HUES6 (cell line): ENCODE measurements around the gene KCTD21.

Experiments
- H3K27ac ChIP-seq: 2 replicates; pipeline ENCODE4 v1.7.0; 2013; ENCODE audit warnings: low read depth, mild to moderate bottlenecking, low read length, inconsistent platforms
- H3K27me3 ChIP-seq: 2 replicates; pipeline ENCODE4 v1.6.1; 2013; ENCODE audit warnings: low read length; ENCODE audit not compliant: control insufficient read depth, insufficient read depth
- H3K36me3 ChIP-seq: 2 replicates; pipeline ENCODE4 v1.6.1; 2013; ENCODE audit warnings: low read length; ENCODE audit not compliant: control insufficient read depth, insufficient read depth
- H3K4me1 ChIP-seq: 2 replicates; pipeline ENCODE4 v1.6.1; 2013; ENCODE audit warnings: low read length; ENCODE audit not compliant: control insufficient read depth, insufficient read depth
- H3K4me3 ChIP-seq: 2 replicates; pipeline ENCODE4 v1.5.1; 2013; ENCODE audit warnings: low read depth, low read length
- H3K9ac ChIP-seq: one replicate; pipeline ENCODE4 v1.6.1; 2013; ENCODE audit warnings: mild to moderate bottlenecking, low read length
- H3K9me3 ChIP-seq: 2 replicates; pipeline ENCODE4 v1.6.1; 2013; ENCODE audit warnings: low read depth, low read length; ENCODE audit not compliant: control insufficient read depth, insufficient read depth

KCTD21 gene

DNA sequence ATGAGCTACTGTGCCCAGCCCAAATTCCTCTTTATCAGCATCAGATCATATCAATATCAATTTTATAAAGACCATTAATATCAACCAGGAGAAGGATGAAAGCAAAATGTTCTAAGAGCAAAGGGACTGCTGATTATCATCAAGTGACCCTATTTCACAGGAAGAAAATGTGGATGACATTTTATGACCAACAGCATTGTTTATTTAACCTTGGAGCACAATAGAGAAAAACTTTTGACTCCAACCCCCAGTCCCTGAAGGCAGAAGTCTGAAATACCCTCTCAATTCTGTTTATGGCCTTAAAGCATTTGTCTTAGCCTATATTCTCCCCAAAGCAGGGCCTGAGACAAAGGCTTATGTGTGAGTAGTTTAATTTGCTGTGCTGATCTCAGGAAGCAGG, 37.7 kb downstream of the KCTD21 start:
- no peak overlapping the region for H3K9ac ChIP-seq
- no peaks in the 10 kb centered on the region for H3K36me3 ChIP-seq
- H3K4me3 ChIP-seq: no peak overlapping the region
- H3K27me3 ChIP-seq: no peaks in the 10 kb centered on the region
- H3K4me1 ChIP-seq: no peaks in the 10 kb centered on the region
- no peak overlapping the region for H3K27ac ChIP-seq
- H3K9me3 ChIP-seq: no peaks in the 10 kb centered on the region

DNA sequence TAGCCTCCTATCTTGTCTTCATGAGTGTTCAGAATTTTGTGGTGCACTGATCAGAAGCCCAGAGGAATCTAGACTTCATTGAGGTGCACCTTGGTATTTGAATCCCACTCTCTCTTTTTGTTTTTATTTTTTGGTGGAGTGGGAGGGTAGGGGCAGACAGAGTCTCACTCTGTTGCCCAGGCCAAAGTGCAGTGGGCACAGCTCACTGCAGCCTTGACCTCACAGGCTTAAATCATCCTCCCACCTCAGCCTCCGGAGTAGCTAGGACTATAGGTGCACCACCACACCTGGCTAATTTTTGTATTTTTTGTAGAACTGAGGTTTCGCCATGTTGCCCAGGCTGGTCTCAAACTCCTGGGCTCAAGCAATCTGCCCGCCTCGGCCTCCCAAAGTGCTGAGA, 38.1 kb downstream of the KCTD21 start:
- no peak overlapping the region for H3K27ac ChIP-seq
- H3K4me3 ChIP-seq: no peak overlapping the region
- H3K27me3 ChIP-seq: no peaks in the 10 kb centered on the region
- H3K4me1 ChIP-seq: no peaks in the 10 kb centered on the region
- no peaks in the 10 kb centered on the region for H3K9me3 ChIP-seq
- H3K36me3 ChIP-seq: no peaks in the 10 kb centered on the region
- H3K9ac ChIP-seq: no peak overlapping the region

DNA sequence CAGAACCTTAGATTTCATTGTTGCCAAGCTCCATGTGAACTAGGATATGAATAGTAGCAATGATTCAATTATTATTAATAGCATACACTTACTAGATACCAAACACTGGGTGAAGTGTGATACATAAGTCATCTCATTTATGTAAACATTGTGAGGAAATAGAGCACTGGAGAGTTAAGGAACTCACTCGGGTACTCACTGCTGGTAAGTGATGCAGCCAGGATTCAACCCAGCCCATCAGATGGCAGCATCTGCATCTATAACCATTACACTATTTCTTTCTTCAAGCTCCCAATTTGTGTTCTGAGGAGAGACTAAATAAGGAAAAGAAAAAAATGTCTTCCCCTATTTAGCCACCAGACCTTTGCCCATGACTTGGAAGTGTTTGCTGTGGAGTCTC, 38.8 kb downstream of the KCTD21 start:
- Histone ChIP-seq H3K9me3 (no peaks in the 10 kb centered on the region), H3K9ac (no peak overlapping the region), H3K4me3 (no peak overlapping the region), H3K36me3 (no peaks in the 10 kb centered on the region), H3K27me3 (no peaks in the 10 kb centered on the region), H3K4me1 (no peaks in the 10 kb centered on the region), H3K27ac (no peak overlapping the region)

DNA sequence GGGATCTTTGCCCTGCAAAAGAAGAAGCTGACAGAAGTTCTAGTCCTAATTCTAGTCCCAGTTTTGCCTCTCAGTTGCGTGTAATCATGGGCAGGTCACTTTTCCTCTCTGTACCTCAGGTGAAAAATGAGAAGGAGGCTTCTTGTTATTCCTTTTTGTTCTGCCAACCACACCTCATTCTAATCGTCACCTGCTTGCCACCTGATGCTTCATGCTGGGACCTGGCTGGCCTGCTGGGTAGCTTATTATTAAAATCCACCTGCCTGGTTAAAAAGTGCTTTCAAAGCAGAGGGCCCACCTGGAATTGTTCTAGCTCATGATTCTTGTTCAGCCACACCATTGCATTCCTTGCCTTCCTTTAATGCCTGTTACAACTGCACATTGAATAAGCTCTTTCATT, 40.6 kb downstream of the KCTD21 start:
- Histone ChIP-seq H3K4me3 (no peak overlapping the region), H3K9me3 (no peaks in the 10 kb centered on the region), H3K4me1 (no peaks in the 10 kb centered on the region), H3K27me3 (no peaks in the 10 kb centered on the region), H3K9ac (no peak overlapping the region), H3K27ac (no peak overlapping the region), H3K36me3 (no peaks in the 10 kb centered on the region)

DNA sequence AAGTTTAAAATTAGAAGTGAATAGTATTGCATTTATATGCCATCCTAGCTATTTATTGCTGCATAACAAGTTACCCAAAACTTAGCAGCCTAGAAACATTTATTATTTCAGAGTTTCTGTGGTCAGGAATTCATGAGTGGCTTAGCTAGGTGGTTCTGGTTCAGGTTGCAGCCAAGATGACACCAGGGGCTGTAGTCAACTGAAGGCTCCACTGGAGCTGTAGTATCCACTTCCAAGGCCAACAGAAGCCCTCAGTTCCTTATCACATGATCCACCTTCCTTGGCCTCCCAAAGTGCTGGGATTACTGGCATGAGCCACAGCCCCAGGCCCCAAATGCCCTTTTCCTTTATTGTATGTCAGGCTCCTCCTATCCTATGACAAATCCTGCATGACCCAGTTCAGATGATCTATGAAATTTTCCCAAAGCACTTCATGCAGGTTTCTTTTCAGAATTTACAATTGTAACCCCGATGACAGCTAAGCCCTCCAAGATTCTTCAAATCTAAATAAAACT, 42.9 kb downstream of the KCTD21 start:
- Histone ChIP-seq H3K9ac (no peak overlapping the region), H3K4me3 (no peak overlapping the region), H3K9me3 (no peaks in the 10 kb centered on the region), H3K4me1 (peaks cover 3% of the 10 kb centered on the region; the same call in 1 of the 2 replicates), H3K36me3 (peaks cover 5% of the 10 kb centered on the region; the same call in 1 of the 2 replicates), H3K27me3 (no peaks in the 10 kb centered on the region), H3K27ac (no peak overlapping the region)

DNA sequence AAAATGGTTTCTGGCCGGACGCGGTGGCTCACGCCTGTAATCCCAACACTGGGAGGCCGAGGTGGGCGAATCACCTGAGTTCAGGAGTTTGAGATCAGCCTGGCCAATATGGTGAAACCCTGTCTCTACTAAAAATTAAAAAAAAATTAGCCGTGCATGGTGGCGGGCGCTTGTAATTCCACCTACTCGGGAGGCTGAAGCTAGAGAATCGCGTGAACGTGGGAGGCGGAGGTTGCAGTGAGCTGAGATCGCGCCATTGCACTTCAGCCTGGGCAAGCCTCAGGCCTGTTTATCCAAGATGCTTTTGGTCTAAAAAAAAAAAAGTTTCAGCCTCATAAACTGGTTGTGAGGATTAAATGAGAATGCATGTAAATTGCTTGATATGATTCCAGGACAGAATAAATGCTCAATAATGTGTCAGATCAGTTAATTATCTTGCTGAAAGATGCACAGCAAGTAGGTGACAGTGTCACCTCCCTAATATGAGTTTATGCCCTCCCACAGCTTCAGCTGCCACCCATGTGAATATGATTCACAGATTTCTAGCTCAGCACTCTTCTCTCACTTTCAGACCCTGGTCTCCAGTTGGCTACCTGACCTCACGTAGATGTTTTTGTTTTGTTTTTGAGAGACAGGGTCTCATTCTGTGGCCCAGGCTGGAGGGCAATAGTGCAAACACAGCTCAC, 47.9 kb downstream of the KCTD21 start:
- Histone ChIP-seq H3K27ac (no peak overlapping the region), H3K4me3 (peak overlapping the region; percentile 95), H3K36me3 (peaks cover 20% of the 10 kb centered on the region), H3K9ac (peak overlapping the region; percentile 45), H3K4me1 (peaks cover 4% of the 10 kb centered on the region; the same call in 1 of the 2 replicates), H3K9me3 (no peaks in the 10 kb centered on the region), H3K27me3 (no peaks in the 10 kb centered on the region)

DNA sequence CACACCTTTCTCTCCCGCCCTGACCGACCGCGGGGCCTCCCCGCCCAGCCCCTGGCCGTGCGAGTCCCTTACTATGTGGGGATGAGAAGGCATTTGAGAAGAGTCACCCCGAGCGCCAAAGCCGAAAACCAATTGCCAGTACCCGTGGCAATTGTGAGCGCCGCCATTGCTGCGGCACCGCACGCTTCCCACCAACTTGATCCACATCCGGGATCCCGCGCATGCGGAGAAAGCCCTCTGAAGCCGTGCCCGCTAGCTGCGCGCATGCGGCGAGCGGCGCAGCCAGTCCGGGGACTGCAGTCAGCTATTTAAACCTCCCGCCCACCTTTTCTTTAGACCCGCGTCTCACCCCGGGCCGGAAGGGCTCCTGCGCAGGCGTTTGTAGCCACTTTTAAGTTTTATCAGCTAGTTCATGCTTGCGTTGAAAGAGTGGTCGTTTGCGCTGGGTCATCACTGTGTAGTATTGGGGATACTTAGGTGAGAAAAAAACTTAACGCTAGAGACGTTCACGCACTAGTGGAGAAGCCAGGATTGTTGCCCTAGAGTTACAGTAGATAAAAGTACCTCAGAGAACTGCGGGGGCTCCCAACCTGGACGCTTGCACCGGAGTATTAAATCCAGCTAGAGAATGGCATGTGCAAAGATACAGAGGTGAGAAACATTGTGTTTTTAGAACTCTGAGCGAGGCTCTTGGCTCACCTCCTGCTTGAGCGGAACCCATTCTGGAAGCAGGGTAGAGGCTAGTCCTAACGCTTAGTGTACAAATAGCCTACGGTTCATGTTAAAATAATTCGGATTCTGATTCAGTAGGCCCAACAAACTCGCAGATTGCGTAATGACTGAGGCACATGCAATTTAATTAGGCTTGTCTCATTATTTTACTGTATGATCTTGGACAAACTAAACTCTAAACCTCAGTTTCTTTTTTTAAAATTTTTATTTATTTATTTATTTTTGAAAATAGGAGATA, 48.7 kb downstream of the KCTD21 start, which contains the start of gene ALG8:
Gene ALG8, minus strand, starts transcription at position 205 of the 970 bp plus-strand sequence. Its CDS starts 38 bp downstream, at position 167.
- Histone ChIP-seq H3K36me3 (peaks cover 21% of the 10 kb centered on the region), H3K27me3 (no peaks in the 10 kb centered on the region), H3K9ac (peak within 1 kb of the TSS; percentile 95), H3K4me3 (peak within 1 kb of the TSS; percentile 95), H3K4me1 (peaks cover 4% of the 10 kb centered on the region; the same call in 1 of the 2 replicates), H3K9me3 (no peaks in the 10 kb centered on the region), H3K27ac (peak within 1 kb of the TSS; percentile 95)

DNA sequence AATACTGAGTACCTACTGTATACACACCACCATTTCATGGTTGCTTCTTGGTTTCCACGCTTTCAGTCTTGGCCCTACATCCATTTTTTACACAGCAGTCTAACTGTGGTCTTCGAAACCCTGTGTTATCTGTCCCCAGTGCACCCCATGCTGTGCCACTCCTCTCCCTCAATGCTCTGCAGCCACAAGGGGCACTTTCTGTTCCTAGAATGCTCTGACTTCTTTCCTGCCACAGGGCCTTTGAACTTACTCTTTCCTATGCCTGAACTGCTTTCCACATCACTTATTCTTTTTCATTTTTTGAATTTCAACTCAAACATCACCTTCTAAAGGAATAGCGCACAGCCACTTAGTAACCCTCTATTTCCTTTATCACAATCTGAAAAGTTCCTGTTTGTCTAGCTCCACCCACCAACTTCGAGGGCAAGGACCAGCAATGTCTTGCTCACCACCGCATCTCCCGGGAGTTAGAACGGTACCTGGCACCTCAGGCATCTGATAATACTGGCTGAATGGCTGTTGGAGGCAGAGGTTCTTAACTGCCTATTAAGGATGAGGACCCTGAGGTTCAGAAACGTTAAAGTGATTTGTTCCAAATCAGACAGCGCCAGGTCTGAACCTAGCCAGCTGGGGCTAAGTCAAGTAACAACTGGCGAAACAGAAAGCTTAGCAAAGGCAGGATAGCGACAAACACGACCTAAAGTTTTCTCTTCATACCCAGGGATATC, 49.6 kb downstream of the KCTD21 start:
- Histone ChIP-seq H3K4me1 (peaks cover 4% of the 10 kb centered on the region; the same call in 1 of the 2 replicates), H3K9me3 (no peaks in the 10 kb centered on the region), H3K27ac (peak overlapping the region; percentile 95), H3K4me3 (peak overlapping the region; percentile 95), H3K36me3 (peaks cover 24% of the 10 kb centered on the region), H3K27me3 (no peaks in the 10 kb centered on the region), H3K9ac (peak overlapping the region; percentile 95)

DNA sequence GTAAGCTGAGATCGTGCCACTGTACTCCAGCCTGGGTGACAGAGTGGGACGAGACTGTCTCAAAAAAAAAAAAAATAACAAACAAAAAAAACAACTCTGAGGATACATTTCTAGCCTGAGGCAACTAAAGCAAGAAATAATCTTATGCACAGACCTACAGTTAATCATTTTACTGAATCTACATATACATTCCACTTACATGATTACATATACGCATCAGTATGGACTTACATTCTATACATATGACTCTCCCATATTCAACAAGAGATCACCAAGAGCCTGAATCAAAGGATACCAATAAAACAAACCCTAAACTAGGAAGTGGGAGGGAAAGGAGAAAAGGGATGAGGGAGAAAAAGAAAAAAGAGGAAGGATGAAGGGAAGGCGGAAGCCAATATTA, 50.1 kb downstream of the KCTD21 start:
- no peak overlapping the region for H3K9ac ChIP-seq

DNA sequence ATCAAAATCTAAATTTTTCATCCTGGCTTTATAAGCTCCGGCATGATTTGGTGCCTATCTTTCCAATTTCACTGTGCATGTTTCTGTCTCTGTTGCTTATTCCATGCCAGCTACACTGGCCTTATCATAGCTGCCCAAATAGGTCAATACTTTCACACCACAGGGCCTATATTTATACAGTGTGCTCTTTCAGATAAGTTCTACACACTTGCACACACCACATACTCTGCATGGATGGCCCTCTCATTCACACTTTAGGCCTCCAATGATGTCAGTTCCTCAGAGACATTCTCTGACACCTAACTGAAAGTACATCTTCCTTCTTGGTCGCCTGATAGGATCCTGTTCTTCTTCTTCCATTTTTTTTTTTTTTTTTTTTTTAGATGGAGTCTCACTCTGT, 56.0 kb downstream of the KCTD21 start:
- no peaks in the 10 kb centered on the region for H3K4me1 ChIP-seq
- no peak overlapping the region for H3K4me3 ChIP-seq
- no peak overlapping the region for H3K27ac ChIP-seq
- H3K9ac ChIP-seq: no peak overlapping the region
- no peaks in the 10 kb centered on the region for H3K9me3 ChIP-seq
- no peaks in the 10 kb centered on the region for H3K27me3 ChIP-seq
- peaks cover 14% of the 10 kb centered on the region for H3K36me3 ChIP-seq

More for the DNA sequence above, 50.1 kb downstream of the KCTD21 start:
- H3K4me1 ChIP-seq: peaks cover 4% of the 10 kb centered on the region; the same call in 1 of the 2 replicates
- peak overlapping the region; percentile 95 for H3K4me3 ChIP-seq
- H3K9me3 ChIP-seq: no peaks in the 10 kb centered on the region
- no peaks in the 10 kb centered on the region for H3K27me3 ChIP-seq
- H3K36me3 ChIP-seq: peaks cover 24% of the 10 kb centered on the region
- no peak overlapping the region for H3K27ac ChIP-seq
